NCI-H2227 (cell line): ENCODE data around the gene GYS1.
"Not testable (repeated sequence)": the region's sequence is repeated elsewhere in the genome, so short reads cannot be mapped to it uniquely, and the experiment has no call there.

Source experiments
- DNase-seq: peaks from one replicate; lab custom pipeline; 2025; ENCODE audit not compliant: unreplicated experiment; lab: John Stamatoyannopoulos, UW

GYS1 gene

DNA sequence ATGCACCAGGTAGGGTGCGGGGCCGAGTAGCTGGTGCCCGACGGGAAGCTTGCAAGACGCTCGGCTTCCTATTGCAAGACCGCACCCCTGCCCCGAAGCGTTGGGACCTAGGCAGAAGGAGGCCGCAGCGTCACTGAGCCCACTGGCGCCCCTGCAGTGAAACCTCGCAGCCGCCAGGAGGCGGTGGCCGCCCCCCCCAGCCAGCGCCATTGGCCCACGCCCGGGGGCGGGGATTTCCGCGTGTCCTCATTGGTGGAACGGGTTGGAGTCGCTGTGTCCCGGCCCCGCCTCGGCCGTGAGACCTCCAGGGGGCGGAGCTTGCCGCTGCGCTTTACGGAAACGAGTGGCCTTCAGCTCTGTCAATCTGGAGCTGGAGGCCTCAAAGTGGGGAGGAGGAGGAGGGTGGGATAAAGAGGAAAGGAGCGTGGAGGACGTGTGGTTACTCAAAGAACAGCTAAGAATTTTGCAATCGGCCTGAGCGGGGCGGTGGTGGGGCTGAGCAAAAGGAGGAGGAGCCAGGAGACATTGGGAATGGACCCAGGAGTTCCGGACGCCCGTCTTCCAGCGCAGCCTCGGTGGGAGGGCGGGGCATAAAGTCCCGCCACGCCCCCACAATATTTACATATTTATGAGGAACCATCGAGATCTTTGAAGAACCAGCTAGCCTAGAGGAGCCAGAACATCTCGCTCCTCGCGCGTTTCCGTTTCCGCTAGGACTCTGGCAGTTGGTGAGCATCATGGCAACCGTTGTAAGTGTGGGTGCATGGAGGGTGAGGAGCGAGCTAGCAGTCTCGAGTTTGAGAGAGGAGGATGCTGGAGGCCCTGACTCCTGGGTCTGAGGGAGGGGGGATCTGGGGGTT lies at the start of gene GYS1, which contains the start of gene RUVBL2:
GYS1 (minus strand) TSS at position 135 of the 860 bp plus-strand sequence. CDS start 197 bp downstream, outside the sequence.
RUVBL2 (plus strand) TSS at position 713 of the 860 bp plus-strand sequence; CDS start at position 738, 25 bp downstream.
- peak; percentile 98 for DNase-seq

DNA sequence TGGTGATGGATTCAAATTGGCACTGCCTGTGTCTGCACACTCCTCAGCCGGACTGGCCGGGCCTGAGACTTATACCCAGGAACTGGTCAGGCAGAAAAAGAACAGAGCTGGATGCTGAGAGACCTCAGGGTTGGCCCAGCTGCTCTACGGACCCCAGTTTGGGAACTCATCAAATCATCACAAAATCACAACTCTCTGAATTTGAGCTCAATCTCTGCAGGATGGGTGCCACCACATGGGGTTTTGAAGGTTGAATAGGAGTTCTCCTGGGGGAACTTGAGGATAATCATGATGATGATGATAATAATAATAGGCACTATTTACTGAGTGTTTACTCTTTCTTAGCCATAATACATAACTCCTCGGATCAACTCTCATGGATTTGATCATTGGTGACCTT lies 49.6 kb upstream of the GYS1 start:
- DNase-seq, result not testable (repeated sequence)

- no peak for DNase-seq
These were observed 49.1 kb upstream of the GYS1 start for GRCh38 chr19:49042177-49042576.

DNA sequence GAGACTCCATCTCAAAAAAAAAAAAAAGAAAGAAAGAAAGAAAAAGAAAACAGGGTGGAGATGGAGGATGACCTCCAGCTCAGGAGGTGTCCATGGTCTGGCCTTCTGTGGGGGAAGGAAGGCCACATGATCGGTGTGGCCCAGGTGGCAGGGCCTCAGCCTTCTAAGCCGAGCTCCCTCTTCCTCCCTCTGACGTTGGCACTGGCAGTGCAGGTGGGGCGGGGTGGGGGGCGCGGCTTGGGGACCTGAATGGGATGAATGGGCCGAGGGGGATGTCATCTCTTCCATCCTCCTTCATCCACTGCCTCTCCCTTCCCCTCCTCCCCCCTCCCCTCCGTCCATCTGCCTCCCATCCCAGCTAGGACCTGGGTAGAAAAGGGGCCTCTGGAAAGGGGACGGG lies 46.6 kb upstream of the GYS1 start:
- not testable (repeated sequence) for DNase-seq

DNA sequence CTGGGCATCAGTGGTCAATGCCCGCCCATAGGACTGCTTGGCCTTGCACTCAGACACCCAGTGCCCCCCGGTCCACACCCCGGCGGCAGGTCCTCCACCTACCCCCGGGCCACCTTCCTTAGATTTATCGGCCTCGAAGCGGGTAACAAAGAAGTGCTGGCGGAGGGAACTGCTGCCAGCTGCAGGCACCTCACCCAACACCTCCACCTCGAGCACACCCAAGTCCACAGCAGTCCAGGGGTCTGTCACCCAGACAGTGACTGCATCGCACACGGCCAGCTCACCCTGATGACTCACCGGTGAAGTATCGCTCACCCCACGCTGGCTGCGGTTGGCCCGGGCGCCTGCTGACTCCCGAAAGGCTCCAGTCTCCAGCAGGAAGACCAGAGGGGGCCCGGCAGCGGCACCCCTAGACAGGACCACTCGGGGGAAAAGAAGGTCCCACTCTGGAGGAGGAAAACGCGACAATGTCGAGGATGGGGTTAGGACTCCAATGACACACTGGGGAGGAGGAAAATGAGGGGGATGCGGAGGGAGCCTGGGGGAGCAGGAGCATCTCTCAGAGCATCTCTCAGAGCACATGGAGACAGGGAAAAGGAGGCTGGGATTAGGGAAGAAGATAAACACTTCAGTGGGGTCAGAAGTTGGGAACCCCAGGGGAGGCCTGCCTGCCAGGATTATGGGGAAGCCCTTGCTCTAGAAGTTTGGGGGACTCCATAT lies 45.6 kb upstream of the GYS1 start:
- DNase-seq, result not testable (repeated sequence)

DNA sequence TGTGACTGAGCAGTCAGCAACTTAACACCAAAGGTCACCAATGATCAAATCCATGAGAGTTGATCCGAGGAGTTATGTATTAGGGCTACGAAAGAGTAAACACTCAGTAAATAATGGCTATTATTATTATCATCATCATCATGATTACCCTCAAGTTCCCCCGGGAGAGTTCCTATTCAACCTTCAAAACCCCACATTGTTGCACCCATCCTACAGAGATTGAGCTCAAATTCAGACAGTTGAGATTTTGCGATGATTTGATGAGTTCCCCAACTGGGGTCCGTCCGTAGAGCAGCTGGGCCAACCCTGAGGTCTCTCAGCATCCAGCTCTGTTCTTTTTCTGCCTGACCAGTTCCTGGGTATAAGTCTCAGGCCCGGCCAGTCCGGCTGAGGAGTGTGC lies 45.0 kb upstream of the GYS1 start:
- not testable (repeated sequence) for DNase-seq

- DNase-seq, result peak; percentile 52
These were observed 43.7 kb upstream of the GYS1 start, which contains the start of gene CGB1 for GRCh38 chr19:49036815-49037214. CGB1 (minus strand) TSS chr19:49036895; CDS start chr19:49036711, 184 bp downstream.

DNA sequence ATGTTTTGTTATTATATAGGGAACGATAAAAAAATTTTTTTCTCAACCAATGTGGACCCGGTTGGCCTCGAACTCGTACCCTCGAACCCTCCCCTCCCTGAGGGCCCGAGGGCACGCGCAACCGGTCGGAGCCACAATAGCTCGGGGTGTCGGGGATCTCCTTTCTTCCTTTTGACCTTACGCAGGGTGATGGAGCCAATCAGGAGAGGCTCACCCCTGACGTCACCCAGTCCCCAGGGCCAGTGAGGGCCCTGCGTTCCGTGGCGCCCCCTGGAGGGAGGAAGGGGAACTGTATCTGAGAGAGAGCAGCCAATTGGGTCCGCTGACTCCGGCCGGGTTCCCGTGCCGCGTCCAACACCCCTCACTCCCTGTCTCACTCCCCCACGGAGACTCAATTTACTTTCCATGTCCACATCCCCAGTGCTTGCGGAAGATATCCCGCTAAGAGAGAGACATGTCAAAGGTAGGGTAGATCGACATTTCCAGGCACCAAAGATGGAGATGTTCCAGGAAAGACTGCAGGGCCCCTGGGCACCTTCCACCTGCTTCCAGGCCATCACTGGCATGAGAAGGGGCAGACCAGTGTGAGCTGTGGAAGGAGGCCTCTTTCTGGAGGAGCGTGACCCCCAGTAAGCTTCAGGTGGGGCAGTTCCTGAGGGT lies 38.7 kb upstream of the GYS1 start, which contains the start of gene CGB2:
CGB2 (plus strand) TSS at position 249 of the 660 bp plus-strand sequence; CDS start at position 455, 206 bp downstream.
- not testable (repeated sequence) for DNase-seq

DNA sequence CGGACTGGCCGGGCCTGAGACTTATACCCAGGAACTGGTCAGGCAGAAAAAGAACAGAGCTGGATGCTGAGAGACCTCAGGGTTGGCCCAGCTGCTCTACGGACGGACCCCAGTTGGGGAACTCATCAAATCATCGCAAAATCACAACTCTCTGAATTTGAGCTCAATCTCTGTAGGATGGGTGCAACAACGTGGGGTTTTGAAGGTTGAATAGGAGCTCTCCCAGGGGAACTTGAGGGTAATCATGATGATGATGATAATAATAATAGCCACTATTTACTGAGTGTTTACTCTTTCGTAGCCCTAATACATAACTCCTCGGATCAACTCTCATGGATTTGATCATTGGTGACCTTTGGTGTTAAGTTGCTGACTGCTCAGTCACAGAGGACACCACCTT lies 37.2 kb upstream of the GYS1 start:
- DNase-seq, result not testable (repeated sequence)

GRCh38 chr19:49029749-49030148 lies 36.6 kb upstream of the GYS1 start:
- DNase-seq, result not testable (repeated sequence)

GRCh38 chr19:49028686-49029085 lies 35.6 kb upstream of the GYS1 start:
- DNase-seq, result not testable (repeated sequence)

DNA sequence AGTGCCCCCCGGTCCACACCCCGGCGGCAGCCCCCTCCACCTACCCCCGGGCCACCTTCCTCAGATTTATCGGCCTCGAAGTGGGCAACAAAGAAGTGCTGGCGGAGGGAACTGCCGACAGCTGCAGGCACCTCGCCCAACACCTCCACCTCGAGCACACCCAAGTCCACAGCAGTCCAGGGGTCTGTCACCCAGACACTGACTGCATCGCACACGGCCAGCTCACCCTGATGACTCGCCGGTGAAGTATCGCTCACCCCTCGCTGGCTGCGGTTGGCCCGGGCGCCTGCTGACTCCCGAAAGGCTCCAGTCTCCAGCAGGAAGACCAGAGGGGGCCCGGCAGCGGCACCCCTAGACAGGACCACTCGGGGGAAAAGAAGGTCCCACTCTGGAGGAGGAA lies 32.5 kb upstream of the GYS1 start:
- DNase-seq, result not testable (repeated sequence)

DNA sequence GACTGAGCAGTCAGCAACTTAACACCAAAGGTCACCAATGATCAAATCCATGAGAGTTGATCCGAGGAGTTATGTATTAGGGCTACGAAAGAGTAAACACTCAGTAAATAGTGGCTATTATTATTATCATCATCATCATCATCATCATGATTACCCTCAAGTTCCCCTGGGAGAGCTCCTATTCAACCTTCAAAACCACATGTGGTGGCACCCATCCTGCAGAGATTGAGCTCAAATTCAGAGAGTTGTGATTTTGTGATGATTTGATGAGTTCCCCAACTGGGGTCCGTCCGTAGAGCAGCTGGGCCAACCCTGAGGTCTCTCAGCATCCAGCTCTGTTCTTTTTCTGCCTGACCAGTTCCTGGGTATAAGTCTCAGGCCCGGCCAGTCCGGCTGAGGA lies 32.0 kb upstream of the GYS1 start:
- DNase-seq, result not testable (repeated sequence)

DNA sequence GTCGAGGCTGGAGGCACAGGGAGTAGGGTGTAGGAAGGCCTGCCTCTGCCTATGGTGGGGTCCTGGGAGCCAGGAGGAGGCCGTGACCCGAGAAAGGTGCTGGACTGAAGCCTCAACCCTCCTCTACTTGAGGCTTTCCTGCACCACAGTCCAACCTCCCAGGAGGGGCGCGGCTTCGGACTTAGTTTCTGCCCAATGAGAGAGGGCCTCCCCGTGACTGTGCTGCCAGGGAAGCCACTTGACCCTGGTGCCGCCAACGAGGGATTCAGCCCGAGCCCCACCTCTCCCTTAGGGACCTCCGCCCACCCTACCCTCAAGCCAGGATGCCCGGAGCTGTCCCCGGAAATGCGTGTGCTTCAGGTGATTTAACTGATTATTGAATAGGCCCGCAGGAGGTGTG lies 31.1 kb upstream of the GYS1 start, which contains the start of gene CGB3:
CGB3 (minus strand) TSS at position 101 of the 400 bp plus-strand sequence. CDS start 362 bp downstream, outside the sequence.
- not testable (repeated sequence) for DNase-seq

DNA sequence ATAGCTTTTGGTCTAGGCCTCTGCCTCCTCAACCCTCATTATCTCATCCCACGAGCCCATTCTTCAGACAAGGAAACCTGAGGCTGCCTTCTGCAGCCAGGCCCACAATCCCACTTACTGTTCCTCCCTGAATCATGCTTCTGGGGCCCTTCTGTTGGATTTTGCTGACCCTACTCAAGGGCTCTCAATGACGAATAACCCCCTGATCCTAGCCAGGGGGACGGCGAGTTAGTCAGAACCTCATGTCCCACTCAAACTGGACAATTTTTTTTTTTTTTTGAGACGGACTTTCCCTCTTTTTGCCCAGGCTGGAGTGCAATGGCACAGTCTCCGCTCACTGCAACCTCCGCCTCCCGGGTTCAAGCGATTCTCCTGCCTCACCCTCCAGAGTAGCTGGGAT lies 29.0 kb upstream of the GYS1 start:
- DNase-seq, result no peak

GRCh38 chr19:49020931-49021895 lies 28.1 kb upstream of the GYS1 start:
- no peak for DNase-seq

DNA sequence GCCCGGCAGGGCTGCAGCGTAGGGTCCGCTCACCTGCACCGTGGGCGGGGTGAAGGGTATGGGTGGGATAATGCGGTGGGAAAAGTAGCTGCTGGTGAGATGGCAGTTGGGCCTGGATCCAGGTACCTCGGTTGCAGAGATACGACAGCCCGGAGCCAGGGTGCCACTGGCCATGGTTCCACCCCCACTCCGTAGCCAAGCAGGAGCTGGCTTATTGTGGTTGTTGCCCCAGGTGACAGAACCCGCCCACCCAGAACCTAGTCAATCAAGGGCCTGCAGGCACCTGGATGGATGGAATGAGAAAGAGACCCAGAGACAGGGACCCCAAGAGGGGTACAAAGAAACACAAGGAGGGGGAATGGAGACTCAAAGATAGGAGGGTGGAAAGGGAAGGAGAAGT lies 27.2 kb upstream of the GYS1 start:
- no peak for DNase-seq

DNA sequence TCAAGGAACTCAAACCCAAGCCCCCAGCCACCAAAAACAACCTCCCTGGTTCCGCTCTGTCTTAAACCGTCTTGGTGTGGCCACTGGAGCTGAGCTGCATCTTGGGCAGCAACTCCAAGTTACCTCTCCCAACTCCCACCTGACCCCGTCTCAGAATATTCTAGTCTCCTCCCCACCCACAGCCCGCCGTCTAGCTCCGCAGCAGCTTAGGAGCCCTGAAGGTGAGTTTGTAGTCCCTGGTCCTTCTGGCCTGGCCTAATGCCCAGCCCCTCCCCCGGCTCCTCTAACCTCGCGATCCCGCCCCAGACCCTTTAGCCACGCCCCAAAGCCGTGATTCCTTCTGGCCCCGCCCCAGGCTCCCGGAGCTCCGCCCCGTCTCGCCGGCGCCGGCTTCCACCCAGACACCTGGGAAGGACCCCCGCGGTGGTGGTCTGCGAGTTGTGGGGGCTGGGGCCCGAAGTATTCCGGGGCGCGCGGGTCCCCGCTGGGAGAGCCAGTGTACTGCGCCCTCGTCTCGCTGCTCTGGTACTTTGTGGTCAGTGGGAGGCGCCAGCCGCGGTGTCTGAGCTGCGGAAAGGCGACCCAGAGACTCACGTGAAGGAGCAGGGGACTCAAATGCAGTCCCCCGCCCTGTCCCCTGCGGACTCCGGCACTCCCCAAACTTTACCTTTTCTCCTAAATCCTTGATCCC lies 26.3 kb upstream of the GYS1 start:
- peak; percentile 42 for DNase-seq
